Liver (tissue), 10 donors: ENCODE results near the gene PCF11. TPM values are rescaled to one million over a fixed set of nuclear protein-coding genes. Genes with fewer than 3 reads are reported as not detected.

Source experiments
- DNase-seq: peaks from one replicate; pipeline ENCODE4 v3.0.0-alpha.2; 2017; ENCODE audit warnings: low spot score
- H3K27ac ChIP-seq, 2 donors: one replicate each; pipeline ENCODE4 v1.7.0; 2013; ENCODE audit warnings: inconsistent platforms in 2 of 2, low read length in 2 of 2, control low read depth in 1 of 2, low read depth in 1 of 2, mild to moderate bottlenecking in 1 of 2
- H3K27me3 ChIP-seq, 4 donors: one replicate each; pipeline versions ENCODE4 v1.6.1 to v1.7.0; 2013; ENCODE audit warnings: low read length in 3 of 4, inconsistent platforms in 1 of 4, mild to moderate bottlenecking in 1 of 4, moderate library complexity in 1 of 4; ENCODE audit not compliant: control insufficient read depth in 4 of 4, insufficient read depth in 4 of 4
- H3K36me3 ChIP-seq, 4 donors: one replicate each; pipeline versions ENCODE4 v1.6.1 to v1.7.0; 2013; ENCODE audit warnings: low read length in 3 of 4, mild to moderate bottlenecking in 3 of 4, low read depth in 1 of 4, moderate library complexity in 1 of 4; ENCODE audit not compliant: control insufficient read depth in 4 of 4, insufficient read depth in 3 of 4
- H3K4me1 ChIP-seq, 4 donors: one replicate each; pipeline versions ENCODE4 v1.6.1 to v1.7.0; 2013; ENCODE audit warnings: low read length in 3 of 4, mild to moderate bottlenecking in 3 of 4, moderate library complexity in 1 of 4; ENCODE audit not compliant: control insufficient read depth in 4 of 4, insufficient read depth in 4 of 4
- H3K4me3 ChIP-seq, 3 donors: one replicate each; pipeline versions ENCODE4 v1.6.1 to v1.7.0; 2013; ENCODE audit warnings: low read length in 3 of 3, control low read depth in 1 of 3, low read depth in 1 of 3, mild to moderate bottlenecking in 1 of 3
- H3K9ac ChIP-seq, 2 donors: one replicate each; pipeline ENCODE4 v1.7.0; 2013; ENCODE audit warnings: low read length in 2 of 2, mild to moderate bottlenecking in 2 of 2, moderate library complexity in 2 of 2, control low read depth in 1 of 2, low read depth in 1 of 2
- H3K9me3 ChIP-seq, 4 donors: one replicate each; pipeline versions ENCODE4 v1.6.1 to v1.7.0; 2013; ENCODE audit warnings: low read length in 3 of 4; ENCODE audit not compliant: control insufficient read depth in 4 of 4
- CTCF ChIP-seq: fragments of 150-350 bp; IDR thresholded peaks from 2 replicates; pipeline ENCODE4 v1.5.1; 2017; ENCODE audit warnings: improper control_type of control experiment, low read depth, low read length; ENCODE audit not compliant: missing input control
- EGR1 ChIP-seq, 2 donors: IDR thresholded peaks; 2 replicates each; pipeline ENCODE4 v1.6.1; 2016 to 2018; ENCODE audit warnings: antibody characterized with exemption in 2 of 2, low read depth in 2 of 2
- FOXA1 ChIP-seq: IDR thresholded peaks from 2 replicates; pipeline ENCODE4 v1.6.1; 2016; ENCODE audit warnings: antibody characterized with exemption
- FOXA2 ChIP-seq: IDR thresholded peaks from 2 replicates; pipeline ENCODE4 v1.6.1; 2016; ENCODE audit warnings: antibody characterized with exemption
- GABPA ChIP-seq, 2 donors: IDR thresholded peaks in 1 of 2; conservative IDR thresholded peaks in 1 of 2; 2 replicates each; pipeline ENCODE4 v1.6.1; 2016; ENCODE audit warnings: antibody characterized with exemption in 2 of 2, mild to moderate bottlenecking in 1 of 2, moderate library complexity in 1 of 2
- HNF4A ChIP-seq, 2 donors: conservative IDR thresholded peaks; 2 replicates each; pipeline ENCODE4 v1.6.1; 2016; ENCODE audit warnings: antibody characterized with exemption in 2 of 2, mild to moderate bottlenecking in 2 of 2
- HNF4G ChIP-seq: IDR thresholded peaks from 2 replicates; pipeline ENCODE4 v1.6.1; 2016; ENCODE audit warnings: antibody characterized with exemption
- JUND ChIP-seq, 2 donors: IDR thresholded peaks; 2 replicates each; pipeline ENCODE4 v1.6.1; 2016; ENCODE audit warnings: antibody characterized with exemption in 2 of 2
- NR2F2 ChIP-seq: IDR thresholded peaks from 2 replicates; pipeline ENCODE4 v1.6.1; 2016; ENCODE audit warnings: antibody characterized with exemption
- RAD21 ChIP-seq, 2 donors: IDR thresholded peaks; 2 replicates each; pipeline ENCODE4 v1.6.1; 2016; ENCODE audit warnings: antibody characterized with exemption in 2 of 2, mild to moderate bottlenecking in 2 of 2
- REST ChIP-seq: IDR thresholded peaks from 2 replicates; pipeline ENCODE4 v1.6.1; 2016; ENCODE audit warnings: antibody characterized with exemption, mild to moderate bottlenecking
- SP1 ChIP-seq: IDR thresholded peaks from 2 replicates; pipeline ENCODE4 v1.6.1; 2018; ENCODE audit warnings: antibody characterized with exemption, mild to moderate bottlenecking
- TAF1 ChIP-seq: conservative IDR thresholded peaks from 2 replicates; pipeline ENCODE4 v1.6.1; 2016; ENCODE audit warnings: antibody characterized with exemption, mild to moderate bottlenecking
- YY1 ChIP-seq: IDR thresholded peaks from 2 replicates; pipeline ENCODE4 v1.6.1; 2016; ENCODE audit warnings: antibody characterized with exemption, mild to moderate bottlenecking
- WGBS: extraction: QIAGEN DNeasy Blood & Tissue Kit; methylation state at CpG from one replicate; pipeline ENCODE4 v1.1.7; 2013; 5-methylcytosine and 5-hydroxymethylcytosine counted together
- polyA plus RNA-seq, 2 donors: library from polyadenylated mRNA; stranded (reverse) in 1 of 2; unstranded in 1 of 2; fragments of 200-250 nt in 1 of 2; fragments of >200 nt in 1 of 2; fragmentation: Nextera tagmentation in 1 of 2; extraction: Ambion mirVana in 1 of 2; gene quantifications; one replicate each; pipeline versions ENCODE4 v1.2.1 to v1.2.3, GENCODE V29; 2013 to 2015
- small RNA-seq: library from RNA; depleted of rRNA; stranded (forward); fragments of <200 nt; gene quantifications from one replicate; pipeline ENCODE3, GENCODE V24; 2014
- total RNA-seq, 2 donors: library from RNA; depleted of rRNA; stranded (reverse); fragments of >200 nt; gene quantifications; one replicate each; pipeline ENCODE4 v1.2.3, GENCODE V29; 2014
- donor health status: healthy.
- donor health status: healthy.
- donor health status: healthy.
- donor health status: healthy.
- donor health status: healthy.

PCF11 gene
- total and polyA plus RNA-seq, 4 donors = 5.9 to 39.7 (median 19.0) TPM

- DNase-seq = no peak
- Histone ChIP-seq H3K4me1 (no peaks in the 10 kb centered on the region), H3K9ac (no peak overlapping the region), H3K27ac (no peak overlapping the region), H3K4me3 (no peak overlapping the region), H3K27me3 (no peaks in the 10 kb centered on the region), H3K36me3 (no peaks in the 10 kb centered on the region), H3K9me3 (no peaks in the 10 kb centered on the region)
- TF ChIP-seq YY1 = no peak
- TF ChIP-seq REST = no peak
- TF ChIP-seq NR2F2 = no peak
- no peak for TF ChIP-seq HNF4A (conservative IDR thresholded peaks at IDR 0.05)
- TF ChIP-seq FOXA2 = no peak
- no peak for TF ChIP-seq FOXA1
- no peak for TF ChIP-seq GABPA (IDR thresholded peaks at IDR 0.05 in 1 of 2, conservative IDR thresholded peaks at IDR 0.05 in 1 of 2)
- TF ChIP-seq TAF1 = no peak
- no peak for TF ChIP-seq JUND (IDR thresholded peaks at IDR 0.05)
- no peak for TF ChIP-seq EGR1 (IDR thresholded peaks at IDR 0.05; ENCODE audit: low read depth in 2 of 2)
- TF ChIP-seq RAD21 (IDR thresholded peaks at IDR 0.05) = no peak
- no peak for TF ChIP-seq HNF4G
- TF ChIP-seq CTCF = no peak
- no peak for TF ChIP-seq SP1
- 35% methylated on average over 1 of the region's 1 CpG for WGBS
Observed at GRCh38 chr11:83235825-83236224, 78.9 kb downstream of the PCF11 start.

Small RNAs within 50 kb of the gene (small RNA-seq; reads per million reads assigned to genes)
- not detected for gene AP000873.5

Other genes starting within 250 kb of the PCF11 start
- gene RAB30, start 85.2 kb upstream of the PCF11 start, total RNA-seq = 1 to 10 TPM; 3.1 to 5.4 TPM
- 1 to 10 TPM; 2.4 to 3.3 TPM for gene RAB30, start 85.2 kb upstream of the PCF11 start, polyA plus RNA-seq
- gene ANKRD42, start 36.6 kb downstream of the PCF11 start, total RNA-seq = 1 to 10 TPM; 2.0 to 4.9 TPM
- 1 to 10 TPM; 2.3 to 2.4 TPM for gene ANKRD42, start 36.6 kb downstream of the PCF11 start, polyA plus RNA-seq
- 10 to 100 TPM; 20.7 to 35.6 TPM for gene CCDC90B, start 129.2 kb downstream of the PCF11 start, total RNA-seq
- 10 to 100 TPM; 18.8 to 40.5 TPM for gene CCDC90B, start 129.2 kb downstream of the PCF11 start, polyA plus RNA-seq